H1 (cell line): ENCODE measurements around the gene HCK. TPM values are rescaled to one million over a fixed set of nuclear protein-coding genes. Genes with fewer than 3 reads are reported as not detected.

Experiments
- EGR1 ChIP-seq: IDR thresholded peaks from 2 replicates; pipeline ENCODE4 v1.6.1; 2011; ENCODE audit warnings: low read depth, low read length, borderline replicate concordance
- KDM5A ChIP-seq: fragments of 200-600 bp; IDR thresholded peaks from 2 replicates; pipeline ENCODE4 v1.7.1; 2012; ENCODE audit warnings: mild to moderate bottlenecking, low read length, inconsistent platforms, mixed read lengths
- NANOG ChIP-seq: IDR thresholded peaks from 2 replicates; pipeline ENCODE4 v1.6.1; 2011; ENCODE audit warnings: low read length, low read depth, mild to moderate bottlenecking, inconsistent platforms; ENCODE audit not compliant: insufficient read depth, poor library complexity, severe bottlenecking
- SP2 ChIP-seq: IDR thresholded peaks from 2 replicates; pipeline ENCODE4 v1.6.1; 2012; ENCODE audit warnings: mild to moderate bottlenecking, low read length, inconsistent platforms
- TAF1 ChIP-seq: IDR thresholded peaks from 2 replicates; pipeline ENCODE4 v1.6.1; 2011; ENCODE audit warnings: mild to moderate bottlenecking, low read depth, low read length
- TCF12 ChIP-seq: IDR thresholded peaks from 2 replicates; pipeline ENCODE4 v1.6.1; 2011; ENCODE audit warnings: low read depth, mild to moderate bottlenecking, low read length
- polyA plus RNA-seq, 7 experiments: library from polyadenylated mRNA; depleted of rRNA in 3 of 7; stranded (reverse) in 5 of 7; unstranded in 2 of 7; fragments of >200 nt in 5 of 7; fragments of 200-250 nt in 2 of 7; gene quantifications; 1 replicate in 5 of 7; 2 replicates in 1 of 7; 4 replicates in 1 of 7; pipeline versions ENCODE4 v1.2.1 to v1.2.3, GENCODE V29; 2011 to 2013; ENCODE audit warnings: missing spikeins in 2 of 7, mixed read lengths in 2 of 7
- total RNA-seq: library from RNA; stranded (reverse); fragmentation: NEBNext Ultra II Directional; extraction: Animal tissue kit (Norgen Biotek cat#: 25700); gene quantifications from 2 replicates; pipeline ENCODE4 v1.2.1, GENCODE V29; 2021
- TF ChIP-seq, protein P1 (sequence below): IDR thresholded peaks from 2 replicates; pipeline ENCODE4 v1.6.1; 2012; ENCODE audit warnings: low read length, inconsistent platforms

HCK gene
- total and polyA plus RNA-seq, 2 of the 8 experiments (the other 6 are each of a cell fraction or from before 2014, with no cell fraction given) = 0.37 to 4.3 TPM

GRCh38 chr20:32056708-32057483, 4.9 kb downstream of the HCK start (continued):
- TF ChIP-seq, protein P1, sequence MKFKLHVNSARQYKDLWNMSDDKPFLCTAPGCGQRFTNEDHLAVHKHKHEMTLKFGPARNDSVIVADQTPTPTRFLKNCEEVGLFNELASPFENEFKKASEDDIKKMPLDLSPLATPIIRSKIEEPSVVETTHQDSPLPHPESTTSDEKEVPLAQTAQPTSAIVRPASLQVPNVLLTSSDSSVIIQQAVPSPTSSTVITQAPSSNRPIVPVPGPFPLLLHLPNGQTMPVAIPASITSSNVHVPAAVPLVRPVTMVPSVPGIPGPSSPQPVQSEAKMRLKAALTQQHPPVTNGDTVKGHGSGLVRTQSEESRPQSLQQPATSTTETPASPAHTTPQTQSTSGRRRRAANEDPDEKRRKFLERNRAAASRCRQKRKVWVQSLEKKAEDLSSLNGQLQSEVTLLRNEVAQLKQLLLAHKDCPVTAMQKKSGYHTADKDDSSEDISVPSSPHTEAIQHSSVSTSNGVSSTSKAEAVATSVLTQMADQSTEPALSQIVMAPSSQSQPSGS = no peak
- TF ChIP-seq EGR1 (no peak), NANOG (no peak), SP2 (no peak), KDM5A (no peak), TCF12 (no peak), TAF1 (no peak)
